GM19324 (cell line): ENCODE results near the gene TMEM266.

Source experiments
- ATAC-seq: cut with Tn5 transposase; IDR thresholded peaks from one replicate; pipeline ENCODE4 v1.9.1; 2021; ENCODE audit warnings: mild to moderate bottlenecking, moderate library complexity; ENCODE audit not compliant: unreplicated experiment, low FRiP score

Gene TMEM266

DNA sequence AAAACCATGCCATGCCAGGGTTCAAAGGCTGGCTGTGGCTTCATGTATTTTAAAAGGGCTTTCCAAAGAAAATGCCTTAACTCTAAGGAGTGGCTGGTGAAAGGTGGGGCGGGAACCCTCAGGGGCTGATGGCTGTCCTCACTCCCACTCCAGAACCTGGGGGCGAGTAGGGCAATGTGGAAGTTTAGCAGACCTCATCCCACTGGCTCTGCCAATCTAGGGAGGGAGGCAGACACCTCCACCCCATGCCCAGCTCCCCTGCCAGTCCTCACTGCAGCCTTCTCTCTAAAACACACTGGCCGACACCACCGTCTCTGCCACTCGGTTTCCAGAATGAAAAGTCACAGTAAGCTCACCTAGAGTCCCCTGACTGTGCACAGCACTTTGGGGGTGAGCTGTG lies 99.5 kb downstream of the TMEM266 start:
- no peak for ATAC-seq

DNA sequence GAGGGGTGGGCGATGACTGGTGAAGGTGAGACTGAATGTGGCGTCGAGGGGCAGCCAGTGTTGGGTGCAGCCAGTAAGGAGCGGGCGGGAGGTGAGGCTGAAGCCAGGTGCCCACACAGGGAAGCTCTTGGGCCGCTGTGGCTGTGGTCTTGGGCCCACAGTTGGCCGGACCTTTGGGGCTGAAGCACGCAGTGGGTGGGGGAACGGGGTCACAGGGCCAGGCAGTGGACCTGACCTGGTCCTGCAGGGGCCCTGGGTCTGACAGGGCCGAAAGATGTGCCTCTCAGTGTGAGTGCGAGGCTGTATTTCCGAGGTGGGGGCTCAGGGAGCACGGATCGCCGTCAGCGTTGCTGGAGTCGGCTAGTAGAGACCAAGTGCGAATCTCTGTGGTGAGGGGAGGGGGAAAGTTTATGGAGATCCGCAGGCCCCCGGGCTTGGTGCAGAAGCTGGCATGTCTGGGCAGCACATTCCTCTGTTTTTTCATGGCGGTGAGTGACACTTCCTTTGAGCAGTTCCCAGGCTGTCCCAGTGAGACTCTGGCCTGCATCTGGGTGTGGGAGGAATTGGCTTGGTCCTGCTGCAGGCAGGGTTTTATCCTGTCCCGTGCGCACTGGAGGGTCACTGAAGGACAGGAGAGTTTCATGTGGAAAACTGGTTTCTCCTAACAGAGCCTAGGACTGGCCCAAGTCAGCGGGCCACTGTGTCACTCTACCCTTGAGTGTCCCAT lies 100.8 kb downstream of the TMEM266 start:
- no peak for ATAC-seq

DNA sequence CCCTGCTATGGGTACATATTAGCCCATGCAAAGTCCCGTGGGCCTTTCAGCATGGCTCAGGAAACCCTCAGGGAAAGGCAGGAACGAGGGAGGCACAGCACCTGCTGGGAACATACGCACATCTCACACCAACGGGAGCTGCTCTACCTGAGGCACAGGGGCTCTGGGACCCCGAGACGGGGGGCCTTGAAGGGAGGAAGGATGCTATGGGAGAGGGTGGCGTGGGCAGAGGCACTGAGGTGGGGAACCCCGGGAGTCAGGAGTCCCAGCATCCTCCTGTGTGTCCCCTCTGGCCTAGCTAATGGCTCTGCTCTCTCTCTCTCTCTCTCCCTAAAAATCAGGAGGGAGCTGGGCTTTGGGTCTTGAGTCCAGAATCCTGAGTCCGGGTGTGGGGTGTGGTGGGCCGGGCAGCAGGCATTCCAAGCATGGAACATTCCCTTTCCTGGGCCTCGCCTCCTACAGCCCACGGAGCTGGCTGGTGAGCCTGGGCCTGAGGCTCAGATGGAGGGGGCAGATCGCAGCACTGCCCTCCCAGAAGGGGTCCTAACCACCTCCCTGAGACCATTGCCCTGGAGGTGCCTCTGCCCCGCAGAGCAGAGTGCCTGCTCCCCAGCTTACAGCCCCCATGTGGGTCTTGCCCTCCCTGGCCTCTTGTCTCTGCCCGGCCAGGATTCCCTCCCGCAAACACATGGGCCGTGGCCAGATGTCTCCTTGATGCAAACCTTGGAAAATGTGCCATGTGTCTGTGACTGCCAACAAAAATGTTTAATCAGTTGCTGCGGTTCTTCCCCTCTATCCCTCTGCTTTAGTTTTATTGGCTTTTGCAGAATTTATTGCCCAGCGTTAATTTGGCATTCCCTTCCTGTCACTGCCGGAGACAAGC lies 101.6 kb downstream of the TMEM266 start:
- ATAC-seq, result no peak

DNA sequence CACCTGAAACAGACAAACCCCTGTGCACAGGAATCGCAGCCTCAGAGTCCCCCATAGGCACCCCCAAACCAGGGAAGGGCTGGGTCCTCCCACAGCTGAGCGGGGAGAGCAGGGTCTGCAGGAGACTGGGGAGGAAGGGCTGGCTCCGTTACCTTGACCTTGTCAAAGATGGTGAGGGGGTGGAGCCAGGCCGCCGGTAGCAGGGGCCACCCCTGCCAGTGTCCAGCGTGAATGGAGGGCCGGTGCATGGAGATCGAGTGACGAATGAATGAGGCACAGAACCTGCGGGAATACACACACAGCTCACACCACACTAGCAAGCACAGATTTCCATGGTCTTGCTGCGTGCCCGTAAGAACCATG lies 102.2 kb downstream of the TMEM266 start:
- no peak for ATAC-seq

DNA sequence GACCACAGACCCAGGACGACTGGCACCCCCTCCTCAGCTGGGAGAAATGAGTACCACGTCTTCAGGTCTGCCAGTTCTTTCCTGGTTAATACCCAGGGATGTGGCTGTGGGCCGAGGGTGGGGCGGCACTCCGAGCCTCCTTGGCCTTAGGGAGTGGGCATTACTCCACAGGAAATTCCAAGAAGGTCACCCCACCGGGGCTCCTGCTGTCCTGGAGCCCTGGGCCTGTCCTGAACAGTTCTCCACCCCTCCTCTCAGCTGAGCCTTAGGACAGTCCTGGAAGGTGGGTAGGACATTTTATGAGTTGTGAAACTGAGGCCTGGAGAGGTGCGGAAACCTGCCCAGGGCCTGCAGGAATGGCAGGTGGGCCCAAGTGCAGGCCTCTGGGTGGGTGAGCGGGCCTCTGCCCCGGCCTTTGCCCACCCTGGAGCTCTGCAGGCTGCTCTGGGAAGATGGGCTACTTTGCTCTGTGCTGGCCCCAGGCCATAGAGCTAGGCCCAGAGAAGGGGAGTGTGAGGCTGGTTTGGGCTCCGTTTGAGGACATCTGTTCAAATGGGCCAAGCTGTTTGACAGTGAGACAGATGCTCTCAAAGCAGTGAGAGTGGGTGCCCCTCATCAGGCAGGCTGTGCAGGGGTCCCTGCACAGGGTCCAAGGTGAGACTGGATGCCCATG lies 103.1 kb downstream of the TMEM266 start:
- no peak for ATAC-seq

DNA sequence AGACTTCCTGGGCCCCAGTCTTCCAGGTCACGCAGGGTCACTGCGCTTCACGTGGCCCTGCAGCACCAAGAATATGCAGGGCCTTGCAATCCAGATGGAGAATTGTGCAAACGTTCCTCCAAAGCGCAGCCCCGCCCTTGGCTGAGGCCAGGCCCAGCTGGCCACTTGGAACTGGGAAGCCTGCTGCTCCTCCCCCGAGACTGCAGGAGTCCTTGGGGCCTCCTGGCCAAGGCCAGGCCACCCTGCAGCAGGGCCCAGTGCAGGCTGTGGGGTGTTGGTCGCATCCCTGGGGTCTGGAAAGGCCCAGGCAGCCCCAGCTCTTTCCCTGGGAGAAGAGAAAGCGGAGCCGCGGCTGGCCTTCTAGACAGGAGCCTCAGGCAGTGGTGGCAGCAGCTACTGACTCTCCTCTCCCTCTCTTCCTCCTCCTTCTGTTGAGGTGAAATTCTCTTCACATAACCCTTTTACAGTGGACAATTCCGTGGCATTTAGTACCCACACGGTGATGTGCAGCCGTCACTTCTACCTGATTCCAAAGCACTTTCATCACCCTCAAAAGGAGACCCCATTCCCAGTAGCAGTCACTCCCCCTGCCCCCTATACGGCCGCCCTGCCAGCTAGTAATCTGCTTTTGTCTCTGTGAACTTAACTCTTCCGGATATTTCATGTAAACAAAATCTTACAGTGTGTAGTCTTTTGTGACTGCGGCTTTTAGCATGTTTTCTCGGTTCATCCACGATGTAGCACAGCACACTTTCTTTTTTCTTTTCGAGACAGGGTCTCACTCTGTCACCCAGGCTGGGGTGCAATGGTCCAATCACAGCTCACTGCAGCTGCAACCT lies 103.9 kb downstream of the TMEM266 start:
- no peak for ATAC-seq

DNA sequence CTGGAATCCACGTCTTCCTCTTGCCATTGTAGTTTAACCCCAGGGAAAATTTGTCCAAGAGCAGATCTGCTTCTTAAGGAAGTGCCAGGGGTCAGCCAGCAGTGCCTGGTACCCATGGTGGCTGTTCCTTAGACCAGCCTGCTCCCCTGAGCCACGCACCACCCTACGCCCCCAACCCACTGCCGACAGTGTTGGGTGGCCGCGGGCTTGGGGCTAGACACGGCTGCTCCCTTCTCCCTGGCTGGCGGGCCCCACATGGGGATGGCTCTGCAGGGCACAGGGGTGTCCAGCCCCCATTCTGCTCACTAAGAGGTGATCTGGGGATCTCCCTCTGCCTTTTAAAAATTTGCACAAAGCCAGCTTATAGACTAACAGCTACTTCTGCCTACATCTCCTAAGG lies 104.8 kb downstream of the TMEM266 start:
- ATAC-seq, result no peak

DNA sequence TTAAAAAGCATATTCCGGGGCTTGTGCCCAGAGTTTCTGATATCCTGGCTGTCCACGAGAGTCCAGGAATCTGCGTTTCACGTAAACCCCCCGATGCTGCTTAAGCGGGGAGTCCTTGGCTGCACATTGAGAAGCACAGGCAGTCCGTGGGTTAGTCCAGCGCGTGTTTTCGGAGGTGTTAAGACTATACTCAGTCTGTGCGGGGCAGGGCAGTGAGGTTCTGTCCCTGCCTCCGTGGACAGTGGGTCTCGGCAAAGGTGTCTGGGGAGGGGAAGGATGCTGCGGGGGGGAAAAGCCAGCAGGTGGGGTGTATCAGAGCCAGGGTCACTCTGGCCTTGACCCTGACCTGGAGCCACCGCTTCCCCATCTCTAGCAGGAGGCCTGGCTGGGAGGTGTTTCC lies 106.2 kb downstream of the TMEM266 start:
- ATAC-seq, result no peak

DNA sequence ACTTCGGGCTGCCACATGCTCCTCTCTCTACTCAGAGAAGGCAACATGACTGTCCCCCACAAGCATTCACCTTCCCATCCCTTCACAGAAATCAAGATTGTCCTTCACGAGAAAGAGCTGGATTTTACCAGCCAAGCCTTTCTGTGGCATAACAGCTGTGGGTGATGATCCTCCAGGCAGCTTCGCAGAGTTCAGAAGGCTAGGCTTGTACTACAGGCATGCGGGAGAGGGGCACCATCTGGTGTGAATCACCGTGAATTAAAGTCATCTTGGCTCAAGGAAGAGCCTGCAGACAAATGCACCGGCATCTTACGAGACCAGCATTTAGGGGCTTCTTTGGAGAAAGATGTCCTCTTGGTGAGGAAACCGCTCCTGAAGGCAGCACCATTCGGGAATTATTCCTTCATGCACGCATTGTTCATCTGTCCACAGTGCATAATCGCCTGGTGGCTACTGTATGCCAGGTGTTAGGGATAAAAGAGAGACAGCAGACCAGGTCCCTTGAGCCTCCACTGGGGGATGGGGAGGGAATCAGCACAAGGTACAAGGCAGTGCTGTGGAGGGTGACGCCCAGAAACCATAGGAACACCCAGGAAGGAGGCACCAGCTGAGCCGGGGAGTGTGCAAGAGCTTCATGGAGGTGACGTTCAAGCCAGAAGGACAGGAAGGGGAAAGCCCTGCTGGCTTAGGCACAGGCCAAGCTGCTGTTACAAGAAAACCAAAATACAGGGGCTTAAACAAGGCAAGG lies 108.6 kb downstream of the TMEM266 start:
- ATAC-seq, result no peak

DNA sequence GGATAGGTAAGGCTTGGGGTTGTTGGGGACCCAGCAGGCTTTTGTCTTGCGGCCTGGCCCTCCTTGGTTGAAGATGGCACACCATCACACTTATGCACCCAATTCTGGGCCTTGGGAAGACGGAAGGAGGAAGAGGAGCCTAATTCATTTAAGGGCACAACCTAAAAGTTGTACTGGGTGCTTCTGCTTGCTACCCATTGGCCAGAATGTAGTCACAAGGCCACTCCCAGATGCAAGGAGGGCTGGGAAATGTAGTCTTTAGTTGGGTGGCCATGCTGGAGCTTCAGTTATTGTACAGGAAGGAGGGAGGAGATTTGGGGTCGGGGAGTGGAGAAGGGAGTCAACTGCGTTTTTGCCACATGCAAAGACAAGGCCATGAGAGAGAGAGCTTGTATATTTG lies 109.2 kb downstream of the TMEM266 start:
- ATAC-seq, result no peak

DNA sequence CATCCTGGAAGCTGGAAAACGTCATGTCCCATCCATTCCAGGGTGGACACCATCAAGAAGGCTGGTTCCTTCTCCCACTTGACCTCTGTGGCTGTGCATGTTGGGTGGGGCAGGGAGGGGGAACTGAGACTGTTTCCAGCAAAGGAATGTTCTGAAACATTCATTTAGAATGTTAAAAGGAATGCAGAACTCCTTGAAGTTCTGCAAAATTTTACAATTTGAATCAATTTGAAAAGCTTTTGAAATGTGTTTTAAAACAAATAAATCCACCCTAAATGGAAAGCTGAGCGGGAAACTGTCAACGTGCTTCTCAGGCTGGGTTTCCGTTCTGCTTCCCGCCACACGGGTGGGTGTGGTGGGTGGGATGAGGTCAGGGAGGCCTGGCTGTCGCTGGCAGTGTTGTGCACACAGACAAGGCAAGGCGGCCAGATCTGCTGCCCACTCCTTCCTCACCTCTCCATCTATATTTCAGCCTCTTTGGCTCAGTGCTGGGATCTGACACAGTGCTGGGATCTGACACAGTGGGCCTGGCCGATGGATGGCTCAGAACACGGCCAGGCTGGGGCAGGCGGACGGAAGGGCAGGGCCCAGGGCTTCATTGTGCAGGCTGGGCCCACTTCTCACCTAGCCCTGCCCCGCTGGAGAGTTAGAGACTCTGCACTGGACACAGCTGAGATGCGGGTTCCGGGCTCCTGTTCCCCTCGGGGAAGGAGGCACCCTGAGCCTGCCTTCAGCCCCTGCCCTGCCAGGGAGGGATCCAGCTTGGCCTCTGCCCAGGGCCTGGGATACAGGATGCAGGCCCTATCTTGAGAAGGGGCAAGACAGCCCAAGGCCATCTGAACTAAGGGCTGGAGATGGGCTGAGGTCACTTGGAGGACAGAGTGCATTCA lies 110.4 kb downstream of the TMEM266 start:
- no peak for ATAC-seq

DNA sequence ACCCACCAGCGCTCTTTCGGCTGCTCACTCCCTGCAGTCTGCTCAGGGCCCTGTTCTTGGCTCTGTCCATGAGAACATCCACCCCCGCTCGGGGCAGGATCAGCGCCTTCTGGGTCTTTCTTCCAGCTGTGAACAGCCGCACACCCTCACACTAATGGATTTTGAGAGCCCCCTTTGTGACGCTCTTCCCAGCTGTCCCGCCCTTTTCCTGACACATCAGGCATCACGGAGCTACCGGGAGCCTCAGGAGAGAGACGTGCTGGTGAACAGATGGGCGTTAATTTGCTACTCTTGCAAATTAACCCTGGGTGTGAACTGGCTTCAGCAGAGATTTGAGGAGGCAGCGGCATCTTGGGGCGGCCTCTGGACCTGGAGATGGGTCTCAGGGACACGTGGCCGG lies 113.0 kb downstream of the TMEM266 start:
- ATAC-seq, result no peak

DNA sequence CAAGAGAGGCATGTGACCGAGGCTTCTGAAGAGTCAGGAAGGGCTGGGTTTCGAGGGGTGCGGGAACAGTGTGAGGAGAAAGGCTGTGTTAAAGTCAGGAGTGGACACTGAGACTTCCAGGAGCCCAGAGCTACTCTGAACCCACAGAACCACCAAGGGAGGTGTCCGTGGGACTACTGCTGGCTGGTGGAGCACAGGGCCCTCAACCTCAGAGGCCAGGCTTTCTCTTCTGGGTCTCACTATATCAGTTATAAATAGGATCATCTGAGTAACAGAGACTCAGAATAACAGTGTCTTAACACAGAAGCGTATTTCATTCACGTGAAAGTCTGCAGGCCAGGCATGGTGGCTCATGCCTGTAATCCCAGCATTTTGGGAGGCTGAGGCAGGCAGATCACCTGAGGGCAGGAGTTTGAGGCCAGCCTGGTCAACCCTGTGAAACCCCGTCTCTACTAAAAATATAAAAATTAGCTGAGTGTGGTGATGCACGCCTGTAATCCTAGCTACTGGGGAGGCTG lies 113.6 kb downstream of the TMEM266 start:
- ATAC-seq, result no peak

DNA sequence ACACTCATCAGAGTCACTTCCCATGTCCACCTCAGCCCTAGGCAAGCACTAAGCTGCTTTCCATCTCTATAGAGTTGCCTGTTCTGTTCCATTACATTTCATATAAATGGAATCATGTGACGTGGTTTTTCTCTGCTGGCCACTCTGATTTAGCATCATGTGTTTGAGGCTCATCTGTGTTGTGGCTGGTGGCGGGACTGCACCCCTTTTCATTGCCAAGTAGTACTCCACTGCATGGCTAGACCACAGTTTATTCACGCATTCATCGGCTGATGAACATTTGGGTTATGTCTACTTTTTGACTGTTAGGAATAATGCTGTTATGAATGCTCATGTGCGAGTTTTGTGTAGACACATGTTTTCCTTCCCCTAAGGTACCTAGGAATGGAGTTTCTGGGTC lies 114.9 kb downstream of the TMEM266 start:
- ATAC-seq, result no peak

DNA sequence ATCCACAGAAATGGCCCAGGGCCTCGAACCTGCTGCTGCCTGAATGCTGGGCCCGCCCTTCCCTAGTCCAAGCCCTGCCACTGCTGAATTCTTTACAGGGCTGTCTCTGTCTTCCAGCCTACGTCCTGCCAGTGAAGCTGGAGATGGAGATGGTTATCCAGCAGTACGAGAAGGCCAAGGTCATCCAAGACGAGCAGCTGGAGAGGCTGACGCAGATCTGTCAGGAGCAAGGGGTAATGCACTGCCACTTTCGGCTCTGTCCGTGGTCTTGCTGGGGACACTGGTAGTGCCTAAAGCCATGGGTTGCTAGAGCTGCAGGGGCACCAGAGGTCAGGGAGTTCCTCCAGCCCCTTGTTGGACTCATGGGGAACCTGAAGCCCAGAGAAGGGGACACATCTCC lies 115.7 kb downstream of the TMEM266 start:
- ATAC-seq, result no peak

DNA sequence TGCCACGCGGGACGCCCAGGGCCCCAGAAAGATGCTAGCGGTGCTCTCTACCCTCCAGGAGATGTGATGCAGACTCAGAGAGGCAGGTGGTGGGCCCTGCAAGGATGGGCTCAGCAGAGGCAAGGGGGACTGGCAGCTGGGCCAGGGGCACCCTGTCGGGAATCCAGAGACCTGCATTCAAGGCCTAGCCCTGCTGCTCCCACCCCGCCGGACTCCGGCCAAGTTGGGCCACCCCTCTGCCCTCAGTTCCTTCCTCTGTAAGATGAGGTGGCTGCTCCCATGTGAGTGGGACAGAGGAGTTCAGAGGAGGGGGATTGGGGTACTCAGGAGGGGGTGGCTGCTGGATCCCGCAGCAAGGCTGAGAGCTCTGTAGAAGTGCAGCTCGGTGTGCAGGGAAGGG lies 116.3 kb downstream of the TMEM266 start:
- no peak for ATAC-seq

DNA sequence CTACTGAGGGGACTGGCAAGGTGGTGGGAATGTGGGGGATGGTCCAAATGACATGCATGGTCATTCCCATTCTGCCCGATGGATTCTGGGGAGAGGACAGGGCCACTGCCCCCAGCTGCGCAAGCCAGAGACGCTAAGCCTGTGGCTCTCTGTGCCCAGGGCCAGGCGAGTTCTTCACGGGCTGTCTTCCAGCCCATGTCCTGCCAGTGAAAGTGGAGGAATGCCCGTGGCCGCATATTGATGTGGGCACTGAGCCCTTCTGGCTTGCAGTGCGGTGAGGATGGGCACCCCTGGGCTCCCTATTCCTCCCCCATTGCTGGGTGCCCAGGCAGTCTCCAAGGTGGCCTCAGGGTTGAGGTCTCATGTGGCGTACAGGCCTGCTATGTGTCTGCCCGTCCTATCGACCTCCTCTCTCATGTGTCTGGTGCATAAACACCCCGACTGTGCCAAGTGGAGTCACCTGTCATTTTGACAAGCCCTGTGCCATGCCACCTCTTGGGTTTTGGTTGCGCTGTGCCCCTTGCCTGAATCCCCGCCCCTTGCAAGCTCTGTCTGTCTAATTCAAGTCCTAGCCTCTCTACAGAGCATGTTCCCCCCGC lies 116.8 kb downstream of the TMEM266 start:
- no peak for ATAC-seq

DNA sequence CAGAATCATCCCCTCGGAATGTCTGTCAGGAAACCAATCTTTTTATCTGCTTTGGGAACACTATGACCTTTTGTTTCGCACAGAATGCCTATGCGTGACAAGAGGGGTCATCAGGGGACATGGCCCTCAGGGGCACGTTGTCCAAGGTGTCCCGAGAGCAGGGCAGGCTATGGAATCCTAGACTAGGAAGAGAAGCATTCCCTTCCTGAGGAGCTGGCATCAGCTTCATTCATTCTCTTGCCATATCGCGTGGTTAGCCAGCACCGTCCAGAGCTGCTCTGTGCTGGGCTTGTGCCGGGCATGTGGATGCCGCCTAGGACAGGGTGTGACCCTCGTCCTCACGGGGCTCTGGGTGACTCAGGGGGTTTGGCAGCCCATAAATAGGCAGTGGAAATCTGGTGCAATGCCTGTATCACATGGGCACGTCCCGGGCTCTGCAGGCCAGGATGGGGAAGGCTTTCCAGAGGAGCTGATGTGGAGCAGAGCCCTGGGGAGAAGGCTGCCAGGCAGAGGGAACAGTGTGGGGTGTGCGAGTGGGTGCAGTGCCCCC lies 117.8 kb downstream of the TMEM266 start:
- ATAC-seq, result no peak
